GM19099 (cell line): ENCODE measurements around the gene MT1A.

Source experiments
- POLR2A ChIP-seq: IDR thresholded peaks from 3 replicates; pipeline ENCODE4 v1.6.1; 2011; ENCODE audit warnings: low read depth; ENCODE audit not compliant: insufficient read length; ENCODE audit errors: extremely low read depth

MT1A gene

DNA sequence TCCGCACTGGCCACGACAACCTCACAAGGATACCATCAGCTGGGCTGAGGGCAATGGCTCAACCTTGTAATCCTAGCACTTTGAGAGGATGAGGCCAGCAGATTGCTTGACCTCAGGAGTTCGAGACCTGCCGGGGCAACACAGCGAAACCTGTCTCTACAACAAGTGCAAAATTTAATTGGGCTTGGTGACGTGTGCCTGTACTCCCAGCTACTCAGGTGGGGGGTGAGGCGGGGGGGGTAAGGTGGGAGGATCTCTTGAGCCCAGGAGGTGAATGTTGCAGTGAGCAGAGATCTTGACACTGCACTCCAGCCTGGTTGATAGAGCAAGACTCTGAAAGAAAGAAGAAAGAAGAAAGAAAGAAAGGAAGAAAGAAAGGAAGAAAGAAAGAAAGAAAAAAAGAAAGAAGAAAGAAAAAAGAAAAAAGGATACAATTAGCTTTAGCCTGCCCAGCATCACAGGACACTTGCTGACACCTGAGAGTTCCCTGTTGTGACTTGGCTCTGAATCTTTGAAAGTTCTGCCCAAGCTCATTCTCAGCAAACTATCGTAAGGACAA lies 18.0 kb upstream of the MT1A start:
- no peak for TF ChIP-seq POLR2A

DNA sequence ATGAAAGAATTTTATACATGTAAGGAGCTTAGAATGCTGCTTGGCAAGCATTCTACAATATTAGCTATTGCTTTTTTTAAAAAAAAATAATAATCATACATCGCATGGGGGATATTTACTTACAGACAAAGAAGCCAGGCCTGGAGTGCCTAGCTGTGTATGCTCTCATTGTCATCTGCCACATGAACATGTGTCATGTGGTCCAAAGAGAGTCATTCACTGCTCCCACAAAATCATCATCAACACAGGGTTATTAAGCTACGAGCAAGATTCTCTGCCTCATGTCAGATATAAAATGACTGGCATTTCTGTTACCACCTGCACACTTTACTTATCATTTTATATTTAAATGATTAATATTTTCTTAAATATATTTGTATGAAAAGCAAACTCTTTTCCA lies 14.8 kb upstream of the MT1A start:
- no peak for TF ChIP-seq POLR2A

DNA sequence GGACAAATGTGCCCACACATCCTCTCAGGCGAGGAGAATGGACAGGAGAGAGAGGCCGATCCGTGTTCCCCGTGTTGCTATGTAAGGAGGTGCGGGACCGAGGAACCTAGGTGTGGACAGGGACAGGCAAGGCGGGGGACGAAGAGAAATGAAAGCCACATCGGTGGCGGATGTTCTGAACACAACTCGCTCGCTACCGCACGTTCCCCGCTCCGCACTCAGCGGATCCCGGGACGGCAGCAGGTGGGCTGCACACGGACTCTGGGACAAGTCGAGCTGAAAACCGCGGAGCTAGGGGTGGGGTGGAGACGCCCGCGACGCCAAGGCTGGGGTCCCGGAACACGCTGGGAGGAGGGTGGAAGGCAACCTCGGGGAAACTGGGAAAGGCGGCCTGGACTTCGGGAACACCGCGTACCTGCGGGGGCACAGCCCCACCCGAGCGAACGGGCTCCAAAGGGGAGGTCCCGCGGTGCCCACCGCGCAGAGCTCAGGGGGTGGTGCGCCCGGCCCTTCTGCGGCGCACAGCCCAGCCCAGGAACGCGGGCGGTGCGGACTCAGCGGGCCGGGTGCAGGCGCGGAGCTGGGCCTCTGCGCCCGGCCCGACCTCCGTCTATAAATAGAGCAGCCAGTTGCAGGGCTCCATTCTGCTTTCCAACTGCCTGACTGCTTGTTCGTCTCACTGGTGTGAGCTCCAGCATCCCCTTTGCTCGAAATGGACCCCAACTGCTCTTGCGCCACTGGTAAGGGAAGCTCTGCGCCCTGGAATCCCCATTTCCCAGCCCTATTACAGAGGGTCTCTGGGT lies 13.1 kb upstream of the MT1A start, which contains the start of gene MT1E:
MT1E (plus strand) TSS at position 642 of the 803 bp plus-strand sequence; CDS start at position 713, 71 bp downstream.
- TF ChIP-seq POLR2A = peak; percentile 66

DNA sequence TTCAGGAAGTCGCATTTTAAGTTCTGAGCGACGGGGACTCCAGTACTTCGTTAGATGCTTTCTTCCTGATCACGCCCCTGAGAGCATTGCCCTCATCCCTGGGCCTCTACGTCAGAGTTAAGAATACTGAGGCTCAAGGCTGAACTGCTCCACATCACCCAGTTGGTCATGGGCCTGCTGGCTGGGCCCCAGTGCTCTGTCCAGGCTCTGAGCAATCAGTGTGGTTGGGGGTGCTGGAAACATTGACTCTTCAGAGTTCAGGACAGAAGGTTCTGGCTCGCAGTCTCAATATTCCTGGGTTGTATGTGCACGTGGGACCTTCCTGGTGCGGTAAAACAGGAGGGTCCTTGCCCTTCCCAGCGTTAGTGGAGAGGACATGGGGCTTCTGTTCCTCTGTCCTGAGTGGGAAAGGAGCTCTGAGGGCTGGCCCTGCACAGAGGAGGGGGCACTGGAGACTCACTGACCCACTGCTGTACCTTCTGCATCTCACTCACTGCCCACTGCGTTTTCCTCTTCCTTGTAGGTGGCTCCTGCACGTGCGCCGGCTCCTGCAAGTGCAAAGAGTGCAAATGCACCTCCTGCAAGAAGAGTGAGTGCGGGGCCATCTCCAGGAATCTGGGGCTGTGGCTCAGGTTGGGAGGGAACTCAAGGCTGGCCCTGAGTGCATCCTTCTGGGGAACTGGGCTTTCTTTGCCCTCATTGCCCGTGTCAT lies 12.4 kb upstream of the MT1A start:
- no peak for TF ChIP-seq POLR2A

DNA sequence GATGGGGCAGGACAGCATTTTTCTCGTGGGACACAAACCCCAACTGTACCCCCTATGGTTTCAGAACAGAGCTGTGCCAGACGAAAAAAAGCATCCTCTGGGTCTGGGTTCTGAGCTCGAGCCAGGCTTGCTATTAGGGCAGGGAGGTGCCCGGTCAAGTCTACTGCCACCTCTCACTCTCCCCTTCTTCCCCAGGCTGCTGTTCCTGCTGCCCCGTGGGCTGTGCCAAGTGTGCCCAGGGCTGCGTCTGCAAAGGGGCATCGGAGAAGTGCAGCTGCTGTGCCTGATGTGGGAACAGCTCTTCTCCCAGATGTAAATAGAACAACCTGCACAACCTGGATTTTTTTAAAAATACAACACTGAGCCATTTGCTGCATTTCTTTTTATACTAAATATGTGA lies 11.8 kb upstream of the MT1A start:
- no peak for TF ChIP-seq POLR2A

DNA sequence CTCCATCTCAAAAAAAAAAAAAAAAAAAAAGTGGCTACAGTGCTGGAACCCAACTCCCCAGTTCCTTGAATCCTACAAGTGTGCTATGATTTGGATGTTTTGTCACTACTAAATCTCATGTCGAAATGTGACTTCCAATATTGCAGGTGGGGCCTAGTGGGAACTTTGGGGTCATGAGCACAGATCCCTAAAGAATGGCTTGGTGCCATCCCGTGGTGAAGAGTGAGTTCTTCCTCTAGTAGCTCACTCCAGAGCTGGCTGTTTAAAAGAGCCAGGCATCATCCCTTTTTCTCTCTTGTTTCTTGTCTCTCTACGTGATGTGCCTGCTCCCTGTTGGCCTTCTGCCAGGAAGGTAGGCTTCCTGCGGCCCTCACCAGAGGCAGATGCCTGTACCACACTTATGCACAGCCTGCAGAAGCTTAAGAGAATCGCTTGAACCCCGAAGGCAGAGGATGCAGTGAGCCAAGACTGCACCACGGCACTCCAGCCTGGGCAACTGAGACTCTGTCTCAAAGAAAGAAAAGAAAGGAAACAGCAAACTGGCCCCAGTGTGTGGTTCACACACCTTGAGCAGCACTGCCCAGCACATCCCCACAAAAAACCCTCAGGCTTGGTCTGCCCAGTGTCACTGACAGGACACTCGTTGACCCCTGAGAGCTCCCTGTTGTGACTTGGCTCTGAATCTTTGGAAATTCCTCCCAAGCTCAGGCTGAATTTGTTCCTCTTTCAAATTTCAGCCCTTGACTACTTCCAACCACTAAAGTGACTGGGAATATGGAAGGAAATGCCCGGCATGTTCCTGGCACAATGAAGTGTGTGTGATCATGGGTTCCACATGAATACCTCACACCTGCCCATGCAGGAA lies 9.7 kb upstream of the MT1A start:
- no peak for TF ChIP-seq POLR2A

DNA sequence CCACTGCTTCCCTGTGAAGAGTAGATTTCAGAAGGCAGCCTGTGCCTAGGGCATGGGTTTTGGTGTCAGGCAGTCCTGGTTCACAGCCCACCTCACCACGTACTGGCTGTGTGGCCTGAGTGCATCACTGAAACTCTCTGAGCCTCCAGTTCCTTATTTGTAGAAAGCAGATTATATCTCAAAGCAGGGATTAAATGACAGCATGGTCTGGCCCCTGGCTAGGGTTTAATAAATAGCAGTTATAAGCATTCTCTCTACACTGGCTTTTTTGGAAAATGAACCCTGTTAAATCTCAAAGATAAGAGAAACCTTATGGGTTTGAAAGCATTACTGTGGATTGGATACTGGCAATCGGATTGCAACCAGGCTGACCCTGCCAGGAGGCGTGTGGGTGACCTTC lies 8.9 kb upstream of the MT1A start:
- TF ChIP-seq POLR2A = no peak

DNA sequence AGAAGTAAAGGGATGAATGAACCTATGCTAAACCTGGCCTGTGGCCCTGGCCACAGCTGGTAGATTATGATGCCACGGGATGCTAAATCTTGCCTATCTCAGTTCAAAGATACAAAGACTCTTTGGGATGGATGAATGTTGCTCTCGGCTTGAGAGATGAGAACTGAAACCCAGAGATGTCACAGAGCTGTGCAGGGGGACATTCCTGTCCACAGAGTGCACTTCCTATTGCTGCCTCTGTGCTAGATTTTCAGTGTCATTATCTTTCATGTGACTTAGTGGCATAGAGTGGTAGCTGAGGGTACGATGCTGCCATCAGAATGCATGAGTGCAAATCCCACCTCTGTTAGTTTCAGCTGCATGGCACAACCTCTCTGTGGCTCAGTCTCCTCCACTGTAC lies 8.3 kb upstream of the MT1A start:
- TF ChIP-seq POLR2A = no peak

DNA sequence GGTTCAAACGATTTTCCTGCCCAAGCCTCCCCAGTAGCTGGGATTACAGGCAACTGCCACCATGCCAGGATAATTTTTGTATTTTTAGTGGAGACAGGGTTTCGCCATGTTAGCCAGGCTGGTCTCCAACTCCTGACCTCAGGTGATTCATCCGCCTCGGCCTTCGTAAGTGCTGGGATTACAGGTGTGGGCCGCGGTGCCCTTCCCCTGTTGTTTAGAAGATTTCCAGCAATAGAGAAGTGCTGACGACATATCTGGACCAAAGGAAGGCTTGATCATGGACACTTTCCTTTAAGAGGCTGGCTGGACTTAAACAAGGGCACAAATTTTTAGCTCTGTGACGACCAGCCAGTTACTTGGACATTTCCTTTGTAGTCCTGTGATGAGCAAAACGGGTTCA lies 7.3 kb upstream of the MT1A start:
- no peak for TF ChIP-seq POLR2A

DNA sequence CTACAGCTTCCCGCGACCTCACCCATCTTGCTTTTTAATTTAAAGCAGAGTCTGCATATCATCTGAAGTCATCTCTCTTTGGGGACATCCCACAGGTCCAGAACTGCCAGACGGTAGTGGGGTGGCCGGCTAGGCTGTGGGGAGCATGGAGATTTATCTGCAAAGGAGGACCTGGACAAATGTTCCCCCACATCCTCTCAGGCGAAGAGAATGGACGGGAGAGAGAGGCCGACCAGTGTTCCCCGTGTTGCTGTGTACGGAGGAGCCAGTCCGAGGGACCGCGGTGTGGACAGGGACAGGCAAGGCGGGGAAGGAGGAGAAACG lies 6.7 kb upstream of the MT1A start:
- no peak for TF ChIP-seq POLR2A

DNA sequence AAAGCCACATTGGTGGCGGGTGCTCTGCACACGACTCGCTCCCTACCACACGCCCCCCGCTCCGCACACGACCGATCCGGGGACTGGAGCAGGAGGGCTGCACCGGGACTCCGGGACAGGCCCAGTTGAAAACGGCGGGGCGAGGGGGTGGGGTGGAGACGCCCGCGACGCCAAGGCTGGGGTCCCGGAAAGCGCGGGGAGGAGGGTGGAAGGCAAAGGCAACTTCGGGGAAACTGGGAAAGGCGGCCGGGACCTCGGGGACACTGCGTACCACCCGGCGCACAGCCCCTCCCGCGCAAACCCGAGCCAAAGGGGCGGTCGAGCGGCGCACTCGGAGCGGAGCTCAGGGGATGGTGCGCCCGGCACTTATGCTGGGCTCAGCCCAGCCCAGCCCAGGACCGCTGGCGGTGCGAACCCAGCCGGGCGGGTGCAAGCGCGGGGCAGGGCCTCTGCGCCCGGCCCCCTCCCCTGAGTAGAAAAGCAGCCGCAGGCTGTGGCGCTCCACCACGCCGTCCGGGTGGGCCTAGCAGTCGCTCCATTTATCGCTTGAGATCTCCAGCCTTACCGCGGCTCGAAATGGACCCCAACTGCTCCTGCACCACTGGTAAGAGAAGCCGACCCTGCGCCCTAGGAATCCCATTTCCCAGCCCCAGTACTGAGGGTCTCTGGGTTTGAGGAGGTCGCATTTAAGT lies 6.2 kb upstream of the MT1A start, which contains the start of gene MT1M:
MT1M (plus strand) TSS at position 504 of the 692 bp plus-strand sequence; CDS start at position 577, 73 bp downstream.
- TF ChIP-seq POLR2A = no peak

DNA sequence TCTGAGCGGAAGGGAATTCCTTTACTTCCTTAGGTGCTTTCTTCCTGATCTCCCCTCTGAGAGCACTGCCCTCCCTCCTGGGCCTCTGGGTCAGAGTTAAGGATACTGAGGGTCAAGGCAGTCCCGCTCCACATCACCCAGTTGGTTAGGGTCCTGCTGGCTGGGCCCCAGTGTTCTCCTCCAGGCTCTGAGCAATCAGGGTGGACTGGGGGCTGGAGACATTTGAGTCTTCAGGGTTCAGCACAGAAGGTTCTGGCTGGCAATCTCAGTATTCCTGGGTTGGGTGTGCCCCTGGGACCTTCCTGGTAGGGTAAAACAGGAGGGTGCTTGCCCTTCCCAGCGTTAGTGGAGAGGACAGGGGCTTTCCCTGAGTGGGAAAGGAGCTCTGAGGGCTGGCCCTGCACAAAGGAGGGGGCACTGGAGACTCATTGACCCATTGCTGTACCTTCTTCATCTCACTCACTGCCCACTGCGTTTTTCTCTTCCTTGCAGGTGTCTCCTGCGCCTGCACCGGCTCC lies 5.6 kb upstream of the MT1A start:
- TF ChIP-seq POLR2A = no peak

DNA sequence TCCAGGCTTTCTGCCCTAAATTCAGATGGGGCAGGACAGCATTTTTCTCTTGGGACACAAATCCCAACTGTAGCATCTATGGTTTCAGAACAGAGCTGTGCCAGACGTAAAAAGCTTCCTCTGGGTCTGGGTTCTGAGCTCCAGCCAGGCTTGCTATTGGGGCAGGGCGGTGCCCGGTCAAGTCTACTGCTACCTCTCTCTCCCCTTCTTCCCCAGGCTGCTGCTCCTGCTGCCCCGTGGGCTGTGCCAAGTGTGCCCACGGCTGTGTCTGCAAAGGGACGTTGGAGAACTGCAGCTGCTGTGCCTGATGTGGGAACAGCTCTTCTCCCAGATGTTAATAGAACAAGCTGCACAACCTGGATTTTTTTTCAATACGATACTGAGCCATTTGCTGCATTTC lies 4.9 kb upstream of the MT1A start:
- no peak for TF ChIP-seq POLR2A
